HG02610 (cell line): Measurements from ENCODE around the gene SOBP.

Source experiments
- ATAC-seq: cut with Tn5 transposase; IDR thresholded peaks from one replicate; pipeline ENCODE4 v1.9.1; 2021; ENCODE audit warnings: mild to moderate bottlenecking, moderate library complexity; ENCODE audit not compliant: unreplicated experiment

SOBP gene

GRCh38 chr6:107674995-107675738 lies 185.2 kb downstream of the SOBP start:
- ATAC-seq, result peak; percentile 85

DNA sequence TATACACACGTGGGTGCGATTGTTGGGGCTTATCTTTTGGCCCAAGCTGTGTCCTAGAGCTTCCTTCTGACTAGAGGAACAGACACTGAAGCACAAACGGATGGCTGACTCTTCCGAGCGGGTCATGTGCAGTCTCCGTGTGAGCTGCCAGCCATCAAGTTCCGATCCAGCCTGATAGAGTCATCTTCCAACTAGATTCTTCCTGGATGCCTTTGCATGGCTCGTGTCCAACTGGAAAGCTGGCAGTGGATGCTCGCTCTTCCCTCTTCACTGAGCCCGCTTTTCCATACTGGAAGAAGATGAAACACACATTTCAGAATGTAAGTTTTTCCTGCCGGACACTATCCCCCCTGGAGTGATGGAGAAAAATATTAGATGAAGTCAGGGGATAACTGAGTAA lies 186.1 kb downstream of the SOBP start:
- no peak for ATAC-seq

DNA sequence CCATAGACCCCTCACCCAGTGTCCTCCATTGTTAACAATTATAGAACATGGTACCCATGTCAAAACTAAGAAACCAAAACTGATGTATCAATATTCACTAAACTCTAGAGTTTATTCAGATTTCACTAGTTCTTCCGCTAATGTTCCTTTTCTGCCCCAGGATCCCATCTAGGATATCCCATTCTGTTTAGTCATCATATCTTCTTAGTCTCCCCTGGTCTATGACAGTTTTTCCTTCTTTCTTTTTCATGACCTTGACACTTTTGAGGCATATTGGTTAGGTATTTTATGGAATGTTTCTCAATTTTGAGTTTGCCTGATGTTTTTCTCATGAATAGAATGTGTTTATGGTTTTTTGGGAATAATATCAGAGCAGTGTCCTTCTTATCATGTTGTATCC lies 187.5 kb downstream of the SOBP start:
- no peak for ATAC-seq

GRCh38 chr6:107679457-107679856 lies 189.5 kb downstream of the SOBP start:
- ATAC-seq, result no peak

GRCh38 chr6:107682721-107683120 lies 192.8 kb downstream of the SOBP start:
- no peak for ATAC-seq

DNA sequence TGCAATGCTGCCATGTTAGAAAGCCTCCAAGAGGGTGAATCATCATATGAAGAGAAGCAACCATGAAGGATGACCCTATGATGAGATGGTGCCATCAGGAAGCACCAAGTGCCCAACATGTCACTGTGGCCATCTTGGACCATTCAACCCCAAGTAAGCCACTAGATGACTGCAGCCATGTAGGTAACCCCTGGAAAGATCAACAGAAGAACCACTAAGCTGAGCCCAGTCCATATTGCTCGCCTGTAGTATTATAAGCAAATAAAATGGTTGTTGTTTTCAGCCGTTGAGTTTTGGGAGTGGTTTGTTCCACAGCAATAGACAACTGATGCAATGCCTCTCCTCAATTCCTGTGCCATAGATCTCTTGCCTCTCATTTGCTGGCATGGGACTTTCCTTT lies 193.3 kb downstream of the SOBP start:
- ATAC-seq, result no peak

DNA sequence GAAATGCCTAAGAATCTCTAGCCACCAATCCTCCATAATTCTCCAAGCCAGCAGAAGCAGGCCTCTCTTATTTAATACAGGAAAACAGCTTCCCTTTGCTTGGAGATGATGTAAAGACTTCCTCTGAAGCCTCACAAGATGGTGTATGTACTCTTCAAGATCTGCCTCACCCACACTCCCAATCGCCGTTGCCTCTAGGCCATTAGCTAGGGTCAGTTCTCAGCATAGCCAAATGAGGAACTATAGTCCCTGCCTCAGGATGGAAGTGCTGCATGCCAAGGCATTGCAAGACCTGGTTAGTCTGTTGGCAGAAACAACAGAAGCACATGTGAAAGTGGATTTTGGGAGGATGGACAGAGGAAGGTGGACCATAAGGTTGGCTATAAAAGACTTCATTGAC lies 195.1 kb downstream of the SOBP start:
- no peak for ATAC-seq

DNA sequence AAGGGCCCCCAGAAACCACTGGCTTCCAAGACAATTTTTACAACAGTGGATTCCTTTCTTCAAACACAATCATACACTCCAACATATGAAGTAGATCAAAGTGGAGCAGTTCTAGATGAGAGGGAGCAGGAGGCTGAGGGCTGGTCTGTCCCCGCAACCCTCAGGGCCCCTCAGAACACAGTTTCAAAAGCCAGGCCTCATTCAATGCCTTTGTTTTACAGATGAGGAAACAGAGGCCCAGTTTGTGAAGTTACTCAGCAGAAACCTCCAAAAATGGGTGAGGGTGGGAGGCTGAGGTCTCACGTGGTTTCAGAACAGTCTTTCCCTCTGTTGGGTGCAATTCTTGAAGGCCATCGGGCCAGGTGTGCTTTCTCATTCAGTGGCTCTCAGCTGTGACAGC lies 199.3 kb downstream of the SOBP start:
- no peak for ATAC-seq

GRCh38 chr6:107689951-107690642 lies 200.2 kb downstream of the SOBP start:
- ATAC-seq, result no peak

- no peak for ATAC-seq
Observed at GRCh38 chr6:107690643-107691061, 200.7 kb downstream of the SOBP start.

- no peak for ATAC-seq
Observed at GRCh38 chr6:107691062-107691751, 201.3 kb downstream of the SOBP start.

DNA sequence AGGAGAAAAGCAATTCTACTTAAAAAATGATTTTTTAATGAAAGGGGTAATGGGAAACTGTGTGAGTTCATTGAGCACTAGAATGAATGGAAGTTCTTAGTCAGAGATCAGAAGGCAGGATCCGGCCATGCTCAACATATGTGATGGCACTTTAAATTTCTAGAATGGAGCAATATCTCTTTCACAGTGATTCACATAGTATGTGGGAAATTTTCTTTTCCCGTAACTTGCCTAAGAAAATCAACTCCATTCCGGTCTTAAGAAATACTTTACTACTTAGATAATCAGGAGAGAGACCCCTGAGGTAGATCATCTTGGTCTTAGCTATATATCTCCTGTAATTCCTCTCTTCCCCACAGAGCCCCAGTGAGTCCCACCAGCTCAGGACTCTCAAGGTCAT lies 202.4 kb downstream of the SOBP start:
- ATAC-seq, result no peak

DNA sequence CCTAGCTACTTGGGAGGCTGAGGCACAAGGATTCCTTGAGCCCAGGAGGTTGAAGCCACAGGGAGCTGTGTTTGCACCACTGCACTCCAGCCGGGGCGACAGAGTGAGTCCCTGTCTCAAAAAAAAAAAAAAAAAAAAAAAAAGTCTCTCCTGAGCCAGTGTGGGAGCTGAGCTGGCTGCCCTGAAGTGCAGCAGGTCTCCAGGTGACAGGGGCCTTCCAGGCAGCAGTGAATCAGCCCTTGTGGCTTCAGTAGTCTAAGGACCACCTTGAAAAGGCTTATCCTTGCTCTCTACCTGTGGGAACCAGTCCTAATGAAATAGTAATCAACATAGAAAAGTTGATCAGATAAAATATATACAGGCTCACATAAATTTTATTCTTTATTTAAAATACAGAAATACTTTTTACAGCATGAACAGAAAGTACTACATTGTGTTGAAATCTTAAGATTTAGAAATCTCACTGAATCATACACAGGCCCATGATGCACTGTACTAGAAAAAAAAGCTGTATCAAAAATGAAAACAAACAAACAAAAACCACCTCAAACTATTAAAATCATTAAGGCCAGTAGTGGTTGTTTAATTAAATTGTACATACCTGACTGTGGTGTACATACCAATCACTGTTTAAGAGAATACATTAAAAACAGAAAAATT lies 205.3 kb downstream of the SOBP start:
- no peak for ATAC-seq

- ATAC-seq, result no peak
Observed at GRCh38 chr6:107697682-107698081, 207.8 kb downstream of the SOBP start.

- ATAC-seq, result no peak
Observed at GRCh38 chr6:107698146-107698545, 208.2 kb downstream of the SOBP start.

DNA sequence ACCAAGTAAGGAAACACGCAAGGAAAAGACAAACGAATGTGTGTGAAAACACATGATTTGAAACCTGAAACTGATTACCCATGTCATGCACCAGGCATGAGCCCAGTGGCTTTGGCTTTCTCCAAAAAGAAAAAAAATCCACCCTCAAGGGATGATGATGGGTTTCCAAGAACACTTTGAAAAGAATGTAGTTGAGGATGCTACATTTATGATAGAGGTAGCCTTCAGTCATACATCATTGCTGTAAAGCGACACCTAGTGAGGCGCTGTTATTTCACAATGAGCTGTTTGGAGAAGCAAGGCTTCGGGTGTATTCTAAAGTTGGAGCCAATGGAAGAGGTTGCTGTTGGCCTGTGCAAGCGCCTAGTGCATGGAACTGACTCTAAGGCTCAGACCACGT lies 209.3 kb downstream of the SOBP start:
- no peak for ATAC-seq

DNA sequence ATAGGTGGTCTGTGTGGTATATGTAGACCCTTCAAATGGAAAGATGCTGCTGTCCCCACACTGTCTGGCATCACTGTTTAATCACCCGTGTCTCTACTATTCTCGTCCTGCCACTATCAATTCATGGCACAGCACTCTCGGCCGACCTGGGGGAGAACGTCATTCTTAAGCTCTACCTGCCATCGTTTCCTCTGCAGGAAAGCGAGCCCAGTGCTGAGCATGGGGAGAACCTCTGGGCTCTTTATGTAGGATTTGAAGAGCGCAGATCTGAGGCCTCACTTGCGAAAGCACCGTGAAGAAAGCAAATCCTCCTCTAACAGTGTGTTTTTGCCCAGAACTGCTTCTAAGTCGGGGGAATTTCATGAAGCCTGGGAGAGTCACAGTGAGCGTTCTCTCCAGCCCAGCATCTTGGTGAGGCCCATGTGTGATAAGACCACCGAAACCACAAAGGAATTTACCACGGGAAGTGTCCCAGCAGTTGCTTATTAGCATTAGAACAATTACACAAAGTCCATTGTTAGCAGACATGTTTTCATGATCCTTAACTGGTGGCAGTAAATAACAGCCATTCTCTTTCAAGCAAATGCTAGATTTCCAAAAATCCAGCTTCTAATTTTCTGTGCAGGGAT lies 209.9 kb downstream of the SOBP start:
- no peak for ATAC-seq

- no peak for ATAC-seq
Observed at GRCh38 chr6:107703606-107704005, 213.7 kb downstream of the SOBP start.

- ATAC-seq, result no peak
Observed at GRCh38 chr6:107704347-107705013, 214.6 kb downstream of the SOBP start.

- ATAC-seq, result no peak
Observed at GRCh38 chr6:107706516-107707115, 216.7 kb downstream of the SOBP start.
